Measurements from ENCODE around the gene ANKRD40CL.

Gene ANKRD40CL

DNA sequence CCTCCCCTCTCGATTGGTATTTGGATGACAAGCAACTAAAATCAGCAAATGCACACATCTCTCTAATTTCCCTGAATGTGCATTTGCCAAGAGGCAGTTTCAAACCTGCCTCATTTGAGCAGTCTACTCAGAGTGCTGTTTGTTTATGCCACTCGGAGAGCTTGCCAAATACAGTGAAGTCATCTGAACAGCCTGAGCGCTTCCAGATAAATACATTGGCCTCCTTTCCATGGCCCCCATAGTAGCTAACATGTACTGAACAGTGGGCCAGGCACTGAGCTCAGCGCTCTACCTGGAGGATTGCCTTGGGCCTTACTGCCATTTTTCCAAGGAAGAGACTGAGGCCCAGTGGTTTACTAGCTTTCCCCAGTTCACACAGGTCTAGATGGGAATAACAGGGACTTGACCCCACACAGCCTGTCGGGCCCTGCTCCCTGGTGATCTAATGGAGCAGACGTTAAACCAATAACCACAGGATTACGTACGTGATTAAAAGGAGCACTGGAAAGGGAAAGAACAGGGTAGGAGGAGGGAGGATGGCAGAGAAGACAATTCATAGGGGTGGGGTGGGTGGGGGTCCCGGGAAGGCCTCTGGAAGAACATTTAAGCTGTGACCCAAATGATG lies 18.7 kb upstream of the ANKRD40CL start:
- DNase-seq, result no peak

DNA sequence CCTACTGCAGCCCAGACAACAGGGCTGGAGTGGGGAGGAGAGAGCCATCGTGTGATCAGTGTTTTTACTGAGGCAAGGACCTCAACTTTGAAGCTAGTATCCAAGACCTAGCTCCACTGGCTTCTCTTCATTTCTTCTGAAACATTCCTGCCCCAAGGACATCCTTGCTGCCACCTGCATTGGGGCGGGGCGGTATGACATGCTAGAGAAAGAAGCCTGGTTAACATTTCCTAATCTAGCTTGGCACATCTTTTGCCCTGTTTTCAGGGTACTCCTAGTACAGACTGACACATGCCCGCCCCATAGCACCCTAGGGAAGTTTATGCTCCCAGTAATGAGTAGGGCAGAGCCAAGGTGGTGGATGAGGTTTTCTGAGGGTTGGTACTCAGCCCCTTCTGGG lies 17.8 kb upstream of the ANKRD40CL start:
- no peak for DNase-seq

DNA sequence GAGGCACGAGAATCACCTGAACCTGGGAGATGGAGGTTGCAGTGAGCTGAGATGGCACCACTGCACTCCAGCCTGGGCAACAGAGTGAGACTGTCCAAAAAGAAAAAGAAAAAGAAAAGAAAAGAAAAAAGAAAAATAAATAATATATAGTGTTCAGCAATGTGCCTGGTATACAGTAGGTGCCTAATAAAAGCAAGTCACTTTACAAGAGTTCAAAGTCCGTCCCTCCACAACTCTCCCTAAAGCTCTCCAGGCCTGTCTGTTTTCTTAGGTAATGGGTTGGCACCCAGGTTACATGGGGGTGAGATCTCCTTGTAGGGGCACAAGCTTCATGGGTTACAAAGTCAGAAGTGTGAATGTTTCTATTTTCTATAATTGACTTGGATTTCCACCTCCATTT lies 16.6 kb upstream of the ANKRD40CL start:
- no peak for DNase-seq

DNA sequence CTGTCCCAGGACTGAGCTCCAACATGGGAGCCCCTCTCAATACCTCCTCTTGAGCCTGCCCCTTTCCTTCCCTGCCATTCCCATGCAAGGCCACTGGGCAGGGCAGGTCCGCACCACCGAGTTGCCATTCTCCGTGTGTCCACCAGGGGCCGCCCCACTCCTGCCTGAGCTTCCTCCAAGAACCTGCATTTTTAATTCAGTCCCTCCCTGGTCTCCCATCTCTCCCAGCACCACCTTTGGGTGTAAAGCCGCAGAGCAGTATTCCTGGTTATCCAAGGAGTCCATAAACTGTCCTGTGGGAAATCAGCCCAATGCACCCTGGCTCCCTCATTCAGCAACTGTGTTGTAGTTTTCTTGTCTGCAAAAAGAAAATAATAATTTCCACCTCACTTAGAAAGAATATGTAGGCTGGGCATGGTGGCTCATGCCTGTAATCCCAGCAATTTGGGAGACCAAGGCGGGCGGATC lies 15.9 kb upstream of the ANKRD40CL start:
- peak; percentile 76 to 83 for DNase-seq

DNA sequence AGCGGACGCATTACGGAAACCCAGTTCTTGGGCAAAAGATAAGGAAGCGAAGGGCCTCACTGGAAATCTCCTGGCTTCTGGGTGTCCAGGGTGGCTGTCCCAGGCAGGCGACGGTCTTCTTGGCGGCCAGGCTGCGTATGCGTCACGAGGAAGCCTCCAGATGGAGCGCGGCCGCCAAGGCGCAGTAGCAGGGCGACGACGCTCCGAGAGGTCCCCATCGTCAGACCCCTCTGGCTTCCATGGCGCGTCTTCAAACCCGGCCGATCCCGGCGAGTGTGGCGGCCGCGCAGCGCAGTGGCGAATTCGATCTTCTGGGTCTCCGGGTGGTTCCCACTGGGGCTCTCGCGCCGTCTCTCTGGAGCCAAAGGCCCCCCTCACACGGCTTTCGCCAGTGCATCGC lies 13.8 kb upstream of the ANKRD40CL start:
- no peak for DNase-seq

DNA sequence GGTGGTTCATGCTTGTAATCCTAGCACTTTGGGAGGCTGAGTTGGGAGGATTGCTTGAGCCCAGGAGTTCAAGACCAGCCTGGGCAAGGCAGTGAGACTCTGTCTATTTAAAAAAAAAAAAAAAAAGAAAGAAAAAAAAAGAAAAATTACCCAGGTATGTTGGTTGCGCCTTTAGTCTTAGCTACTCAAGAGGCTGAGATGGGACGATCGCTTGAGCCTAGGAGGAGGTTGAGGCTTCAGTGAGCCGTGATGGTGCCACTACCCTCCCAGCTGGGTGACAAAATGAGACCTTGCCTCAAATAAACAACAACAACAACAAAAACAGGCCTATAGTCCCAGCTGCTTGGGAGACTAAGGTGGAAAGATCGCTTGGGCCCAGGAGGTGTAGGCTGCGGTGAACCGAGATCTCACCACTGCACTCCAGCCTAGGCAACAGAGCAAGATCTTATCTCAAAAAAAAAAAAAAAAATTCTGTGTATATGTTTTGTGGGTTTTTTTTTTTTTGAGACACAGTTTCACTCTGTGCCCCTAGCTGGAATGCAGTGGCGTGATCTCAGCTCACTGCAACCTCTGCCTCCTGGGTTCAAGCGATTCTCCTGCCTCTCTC lies 12.5 kb upstream of the ANKRD40CL start:
- peak; percentile 39 to 73 for DNase-seq

DNA sequence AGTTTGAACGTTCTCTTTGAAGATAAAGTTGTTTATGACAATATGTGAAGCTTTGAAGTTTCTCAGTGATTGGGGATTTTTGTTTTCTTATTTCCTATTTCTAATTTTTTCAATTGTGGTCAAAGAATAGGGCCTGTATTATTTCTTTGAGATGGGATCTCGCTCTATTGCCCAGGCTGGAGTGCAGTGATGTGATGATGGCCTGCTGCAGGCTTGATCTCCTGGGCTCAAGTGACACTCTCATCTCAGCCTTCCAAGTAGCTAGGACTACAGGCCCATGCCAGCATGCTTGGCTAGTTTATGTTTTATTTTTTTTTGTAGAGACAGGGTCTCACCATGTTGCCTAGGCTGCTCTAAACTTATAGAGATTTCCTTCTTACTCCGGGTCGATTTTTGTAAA lies 11.7 kb upstream of the ANKRD40CL start:
- DNase-seq, result no peak

DNA sequence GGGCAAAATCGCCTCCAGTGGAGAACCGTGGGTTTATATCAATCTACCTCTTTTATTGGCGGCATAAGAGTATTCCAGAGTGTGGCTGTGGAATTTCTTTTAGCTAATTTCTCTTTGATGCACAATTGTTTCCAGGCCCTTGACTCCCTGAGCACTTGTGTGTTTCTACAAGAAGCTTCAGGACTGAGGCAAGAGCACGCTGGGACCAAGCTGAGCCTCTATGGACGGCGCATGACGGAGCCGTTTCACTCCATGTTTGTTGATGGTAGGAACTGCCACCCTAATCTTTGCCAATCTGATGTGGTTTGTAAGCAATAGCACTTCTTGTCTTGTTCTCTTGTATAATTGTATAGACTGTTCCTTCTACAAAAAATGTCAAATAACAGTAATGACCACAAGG lies 11.2 kb upstream of the ANKRD40CL start:
- DNase-seq, result no peak

DNA sequence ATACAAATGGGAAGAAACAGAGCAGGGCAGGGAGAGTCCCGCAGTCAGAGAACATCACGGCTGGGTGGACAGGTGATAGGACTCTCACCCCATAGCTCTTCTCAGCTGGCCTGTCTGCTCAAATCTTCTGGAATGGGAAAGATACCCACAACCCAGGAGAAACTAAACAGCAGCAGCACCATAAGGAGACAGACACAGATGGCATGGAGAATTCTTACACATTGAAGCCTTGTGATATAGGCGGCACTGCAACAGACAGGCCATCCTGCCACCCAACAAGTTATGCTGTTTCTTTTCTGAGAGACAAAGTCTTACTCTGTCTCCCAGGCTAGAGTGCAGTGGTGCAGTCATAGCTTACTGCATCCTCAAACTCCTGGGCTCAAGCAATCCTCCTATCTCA lies 8.6 kb upstream of the ANKRD40CL start:
- DNase-seq, result no peak

DNA sequence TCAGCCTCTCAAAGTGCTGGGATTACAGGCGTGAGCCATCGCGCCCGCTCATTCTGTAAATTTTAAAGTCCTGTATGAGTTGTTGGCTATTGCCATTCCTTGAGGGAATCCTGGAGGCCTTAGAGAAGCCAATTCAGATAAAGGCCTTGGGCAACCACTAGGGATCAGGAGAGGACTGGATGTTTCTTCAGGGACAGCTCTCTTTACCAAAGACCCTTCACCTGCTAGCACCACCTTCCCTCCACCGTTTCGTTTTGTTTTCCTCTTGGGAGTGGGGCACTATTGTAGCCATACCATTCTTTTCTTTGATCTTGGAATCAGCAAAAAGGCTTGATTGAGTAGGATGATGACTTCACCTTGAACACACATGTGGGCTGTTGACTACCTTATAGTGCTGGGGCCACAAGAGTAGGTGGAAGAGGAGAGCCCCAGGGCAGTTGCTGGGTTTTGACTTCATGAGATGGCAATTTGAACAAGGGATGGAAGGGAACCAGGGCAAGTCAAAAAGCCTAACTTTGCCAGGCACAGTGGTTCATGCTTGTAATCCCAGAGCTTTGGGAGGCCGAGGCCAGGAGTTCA lies 7.0 kb upstream of the ANKRD40CL start:
- no peak for DNase-seq

DNA sequence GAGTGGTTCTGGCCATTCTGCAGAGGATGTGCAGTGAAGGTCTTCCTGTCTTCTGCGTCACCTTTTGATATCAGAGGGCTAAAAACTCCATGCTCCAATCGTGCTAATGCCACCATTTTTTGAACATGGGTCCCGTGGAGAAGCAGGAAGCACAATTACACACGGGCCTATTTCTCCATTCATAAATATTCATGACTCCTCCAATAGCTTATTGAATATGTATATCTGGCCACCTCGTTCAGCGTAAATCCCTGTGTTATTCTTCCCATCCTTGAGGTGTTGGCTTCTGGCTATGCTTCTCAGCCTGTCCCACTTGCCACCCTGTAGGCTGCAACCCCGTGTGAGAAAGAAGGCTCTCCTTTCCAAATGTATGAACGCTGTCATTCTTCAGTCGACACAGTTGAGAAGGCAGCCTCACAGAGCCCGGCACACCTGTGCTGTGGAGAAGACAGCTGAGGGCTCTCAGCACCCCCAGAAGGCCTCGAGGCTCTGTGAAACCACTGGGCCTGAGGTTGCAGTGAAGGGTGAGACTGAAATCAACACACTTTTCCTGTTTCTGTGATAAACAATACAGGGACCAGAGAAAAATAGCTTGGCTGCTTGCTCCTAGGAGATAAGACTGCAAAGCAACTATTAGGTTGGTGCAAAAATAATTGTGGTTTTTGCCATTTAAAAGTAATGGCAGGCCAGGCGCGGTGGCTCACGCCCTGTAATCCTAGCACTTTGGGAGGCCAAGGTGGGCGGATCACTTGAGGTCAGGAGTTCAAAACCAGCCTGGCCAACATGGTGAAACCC lies 4.9 kb upstream of the ANKRD40CL start:
- no peak for DNase-seq

DNA sequence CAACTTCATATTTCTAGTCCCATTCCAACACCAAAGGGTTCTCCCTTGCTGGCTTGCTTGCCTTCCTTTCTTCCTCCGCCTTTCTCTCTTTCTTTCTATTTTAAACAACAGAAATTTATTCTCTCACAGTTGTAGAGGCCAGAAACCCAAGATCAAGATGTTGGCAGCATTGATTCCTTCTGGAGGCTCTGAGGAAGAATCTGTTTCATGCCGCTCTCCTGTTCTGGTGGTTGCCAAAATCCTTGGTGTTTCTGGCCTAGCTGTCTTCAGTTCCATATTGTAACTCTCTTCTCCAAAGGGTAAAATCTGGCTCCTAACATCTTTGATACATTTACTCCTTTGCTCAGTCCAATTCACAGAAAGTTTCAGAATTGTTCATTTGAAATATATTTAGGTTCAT lies 3.0 kb upstream of the ANKRD40CL start:
- no peak for DNase-seq

DNA sequence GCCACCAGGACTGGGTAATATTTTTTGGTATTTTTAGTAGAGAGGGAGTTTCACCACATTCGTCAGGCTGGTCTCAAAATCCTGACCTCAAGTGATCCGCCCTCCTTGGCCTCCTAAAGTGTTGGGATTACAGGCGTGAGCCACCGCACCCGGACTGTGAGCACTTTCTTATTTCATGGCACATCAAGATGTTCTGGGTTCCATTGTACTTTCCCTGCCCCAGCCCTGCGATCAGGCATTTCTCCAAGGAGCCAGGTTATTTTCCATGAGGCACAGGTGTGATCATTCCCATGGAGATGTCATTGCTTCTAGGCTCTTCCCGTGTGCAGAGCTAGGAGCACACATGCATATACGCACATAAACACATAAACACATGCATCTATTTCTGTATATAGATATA lies 2.6 kb upstream of the ANKRD40CL start:
- no peak for DNase-seq

DNA sequence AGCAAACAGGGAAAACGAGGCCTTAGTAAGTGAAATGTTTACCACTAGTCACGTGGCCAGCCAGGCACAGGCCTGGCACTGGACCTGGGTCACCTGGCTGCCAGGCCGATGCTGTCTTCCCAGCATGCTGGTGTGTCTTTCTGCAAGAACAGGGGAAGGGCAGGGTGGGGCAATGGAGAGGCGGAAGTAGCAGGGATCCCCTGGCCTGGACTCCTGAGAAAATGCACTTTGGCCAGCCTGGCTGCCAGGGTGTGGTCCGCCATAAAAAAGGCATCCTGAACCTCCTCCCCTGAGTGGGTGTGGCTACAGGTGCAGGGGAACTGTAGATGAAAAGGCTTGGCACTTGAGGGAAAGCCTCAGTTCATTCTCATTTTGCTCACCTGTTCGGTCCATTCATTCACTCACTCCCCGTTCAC lies 1.0 kb upstream of the ANKRD40CL start:
- no peak for DNase-seq

DNA sequence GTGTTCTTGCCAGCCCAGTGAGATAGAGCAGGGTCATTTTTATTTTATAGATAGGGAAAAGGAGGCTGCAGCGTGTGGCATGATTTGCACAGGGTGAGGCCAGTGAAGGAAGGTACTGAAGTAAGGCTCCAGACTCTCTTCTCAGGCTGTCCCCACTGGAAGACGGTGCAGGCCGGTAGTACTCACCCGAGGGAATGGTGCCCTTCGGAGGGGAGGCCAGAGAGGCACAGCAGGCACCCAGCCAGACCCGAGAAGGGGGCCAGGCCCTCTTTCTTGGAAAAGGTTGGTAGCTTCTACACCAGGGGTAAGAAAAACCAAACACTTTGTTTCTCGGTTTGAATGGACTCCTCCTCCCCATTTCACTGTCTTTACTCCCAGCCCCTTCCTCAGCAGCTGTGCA lies 288 bp downstream of the ANKRD40CL start:
- DNase-seq, result no peak

DNA sequence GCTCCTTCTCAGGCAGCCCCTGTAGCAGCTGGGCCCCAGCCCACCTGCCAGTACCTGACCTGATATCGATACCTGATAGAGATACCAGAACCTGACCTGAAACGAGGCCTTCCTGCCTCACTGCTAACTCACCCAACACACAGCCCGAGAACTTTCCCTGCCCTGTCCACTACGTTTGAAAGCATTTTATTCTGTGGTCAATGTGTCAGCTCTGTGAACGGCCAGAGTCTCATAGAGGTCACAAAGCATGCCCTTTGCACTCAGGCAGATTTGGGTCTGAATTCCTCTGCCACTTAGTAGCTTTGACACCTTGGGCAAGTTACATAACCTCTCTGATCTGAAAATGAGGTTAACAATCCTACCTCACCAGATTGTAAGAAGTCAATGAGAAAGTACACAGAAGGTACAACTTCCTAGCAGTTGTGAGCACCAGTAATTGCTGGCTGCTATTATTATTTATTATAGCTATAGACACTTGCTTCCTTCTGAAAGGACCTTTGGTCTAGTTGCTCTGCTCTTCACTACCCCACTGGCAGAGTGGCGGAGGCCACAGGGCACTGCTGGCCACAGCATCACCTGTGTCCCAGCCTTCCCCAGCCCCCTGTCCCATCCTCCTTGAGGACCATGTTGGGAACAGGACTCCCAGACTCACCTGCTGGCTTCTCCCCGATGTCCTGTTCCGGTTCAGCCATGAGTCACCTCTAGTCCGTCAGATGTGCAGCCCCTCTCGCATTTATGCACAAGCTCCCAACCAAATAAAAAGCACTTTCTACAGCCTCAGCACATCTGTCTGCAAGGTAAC lies 895 bp downstream of the ANKRD40CL start:
- no peak for DNase-seq

DNA sequence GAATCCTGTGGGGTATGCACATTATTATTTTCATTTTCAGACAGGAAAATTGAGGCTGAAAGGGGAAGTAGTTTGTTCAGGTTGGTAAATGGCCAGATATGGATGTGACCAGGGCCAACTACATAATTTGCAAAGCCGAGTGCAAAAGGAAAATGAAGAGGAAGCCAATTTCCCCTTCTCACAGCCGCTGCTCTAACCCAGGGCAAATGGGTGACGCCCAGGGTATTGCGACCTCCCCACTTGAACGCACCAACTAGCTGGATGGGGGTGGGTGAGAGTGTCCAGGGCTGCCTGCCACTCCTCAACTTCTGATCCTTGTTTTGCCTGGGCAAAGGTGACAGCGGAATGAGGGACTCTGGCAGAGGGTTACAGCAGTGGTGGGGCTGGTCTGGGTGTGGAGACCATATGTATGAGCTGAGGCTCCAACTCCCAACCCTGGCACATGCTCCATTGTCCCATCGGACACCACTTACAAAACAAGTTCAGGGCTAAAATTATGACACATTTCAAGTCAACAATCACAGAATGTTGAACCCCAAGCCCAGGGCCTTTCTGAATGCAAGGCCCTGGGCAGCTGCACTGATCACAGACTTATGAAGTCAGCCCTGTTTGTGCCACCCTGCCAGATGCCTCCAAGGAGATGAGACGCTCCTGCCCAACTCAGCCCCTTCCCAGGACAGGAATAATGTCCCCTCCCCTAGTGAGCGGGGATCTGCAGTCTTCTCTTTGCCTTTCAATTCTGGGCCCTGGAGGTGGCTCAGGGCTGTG lies 1.7 kb downstream of the ANKRD40CL start:
- DNase-seq, result no peak

DNA sequence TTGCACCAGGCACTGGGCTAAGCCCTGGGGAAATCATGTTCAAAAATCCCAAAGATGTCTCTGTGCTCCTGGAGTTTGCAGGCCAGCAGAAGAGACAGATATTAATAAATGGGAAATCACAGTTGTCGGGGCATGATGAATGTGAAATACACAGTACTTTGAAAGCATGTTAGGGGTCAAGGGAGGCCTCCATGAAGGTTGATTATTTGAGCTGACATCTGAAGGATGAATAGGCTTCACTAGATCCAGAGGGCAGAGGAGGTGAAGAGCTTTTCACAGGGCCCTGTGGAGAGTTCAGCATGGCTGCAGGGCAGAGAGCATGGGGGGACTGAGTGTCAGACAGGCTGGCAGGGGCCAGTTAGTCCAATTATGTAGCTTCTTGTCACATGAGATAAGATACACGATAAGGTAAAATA lies 2.6 kb downstream of the ANKRD40CL start:
- DNase-seq, result no peak

DNA sequence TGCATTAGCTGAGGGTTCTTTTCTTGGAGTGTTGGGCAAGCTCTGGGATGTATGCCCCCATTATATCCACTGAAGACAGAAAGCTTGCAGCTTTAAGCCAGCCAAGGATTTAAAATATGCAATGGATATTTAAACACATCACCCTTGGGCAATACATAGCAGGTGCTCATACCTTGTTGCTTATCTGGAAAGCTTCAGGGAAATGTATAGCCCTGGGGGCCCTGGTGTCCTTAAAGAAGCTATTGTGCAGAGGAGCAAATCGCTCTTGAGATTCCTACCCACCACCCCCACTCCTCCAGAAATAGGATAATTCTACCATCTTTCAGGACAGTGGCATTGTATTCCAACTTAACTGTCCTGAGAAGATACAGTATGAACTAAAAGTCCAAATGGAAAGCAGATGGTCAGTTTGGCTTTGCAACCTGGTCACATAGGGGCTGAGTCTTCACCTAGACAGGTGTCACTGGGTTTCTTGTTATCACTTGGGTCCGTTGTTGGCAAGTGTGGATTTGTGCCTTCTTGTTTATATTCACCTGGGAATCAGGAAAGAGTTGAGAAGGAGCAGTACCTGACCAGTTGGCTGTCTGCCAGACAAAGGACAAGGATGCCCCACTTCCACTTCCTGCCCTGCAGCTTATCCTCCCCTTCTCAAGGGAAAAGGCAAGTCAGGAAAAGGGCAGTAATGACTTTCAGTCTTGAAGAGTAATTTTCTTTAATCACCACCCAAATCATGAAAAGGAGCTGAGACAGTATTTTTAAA lies 3.4 kb downstream of the ANKRD40CL start:
- no peak for DNase-seq

DNA sequence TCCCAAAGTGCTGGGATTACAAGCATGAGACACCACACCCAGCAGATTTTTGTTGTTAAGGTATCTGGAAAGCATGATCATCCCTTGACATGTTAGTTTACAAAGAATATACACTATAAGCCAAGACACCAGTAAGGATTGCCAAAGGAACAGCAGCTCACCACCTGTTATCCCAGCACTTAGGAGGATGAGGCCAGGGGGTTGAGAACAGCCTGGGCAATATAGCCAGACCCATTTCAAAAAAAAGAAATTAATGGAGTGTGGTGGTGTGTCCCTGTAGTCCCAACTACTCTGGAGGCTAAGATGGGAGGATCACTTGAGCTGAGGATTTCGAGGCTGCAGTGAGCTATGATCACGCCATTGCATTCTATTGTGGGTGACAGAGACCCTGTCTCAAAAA lies 5.1 kb downstream of the ANKRD40CL start:
- DNase-seq, result no peak

DNA sequence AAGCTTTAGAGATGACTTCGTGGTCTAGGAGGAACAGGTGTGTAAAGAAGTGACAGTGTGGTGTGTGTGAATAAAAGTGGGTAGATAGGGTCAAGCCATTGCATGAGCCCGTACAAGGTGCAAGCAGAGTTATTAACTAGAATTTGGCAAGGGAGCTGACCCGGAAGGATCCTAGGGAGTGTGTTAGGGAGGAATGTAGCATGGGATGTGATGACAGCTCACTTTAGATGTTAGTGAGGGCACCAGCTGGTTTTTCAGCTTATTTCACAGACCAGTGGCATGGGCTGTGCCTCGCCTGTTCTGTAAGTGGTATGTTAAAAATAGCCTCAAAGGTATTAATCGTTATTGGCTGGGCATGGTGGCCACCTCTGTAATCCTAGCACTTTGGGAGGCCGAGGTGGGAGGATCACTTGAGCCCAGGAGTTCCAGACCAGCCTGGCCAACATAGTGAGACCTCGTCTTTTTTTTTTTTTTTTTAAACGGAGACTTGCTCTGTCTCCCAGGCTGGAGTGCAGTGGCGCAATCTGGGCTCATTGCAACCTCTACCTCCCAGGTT lies 8.3 kb downstream of the ANKRD40CL start:
- no peak for DNase-seq

Data from CD4-positive, alpha-beta T cell treated with Interferon alpha-2 for 1 hour (primary cell).